ENCODE measurements around the gene KRTAP10-3.

Gene KRTAP10-3

DNA sequence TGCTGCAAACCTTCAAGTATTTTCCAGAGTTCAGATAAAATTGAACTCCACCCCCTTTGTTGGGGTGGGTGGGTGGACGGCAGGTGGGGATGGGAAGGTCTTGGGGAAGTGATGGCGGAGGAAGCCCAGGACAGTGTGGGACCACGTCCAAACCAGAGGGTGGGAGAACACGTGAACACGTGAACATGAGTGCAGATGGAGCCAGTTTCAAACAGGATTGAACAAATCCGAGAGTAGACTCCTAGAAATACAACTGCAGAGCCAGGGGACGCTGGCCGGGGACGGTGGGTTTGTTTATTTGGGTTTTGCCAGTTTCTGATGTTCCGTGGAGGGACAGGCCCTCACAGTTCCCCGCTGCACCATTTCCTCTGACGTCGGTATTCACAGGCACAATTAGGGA, 10.2 kb downstream of the KRTAP10-3 start:
- DNase-seq (ENCODE audit: low read depth), result no peak

DNA sequence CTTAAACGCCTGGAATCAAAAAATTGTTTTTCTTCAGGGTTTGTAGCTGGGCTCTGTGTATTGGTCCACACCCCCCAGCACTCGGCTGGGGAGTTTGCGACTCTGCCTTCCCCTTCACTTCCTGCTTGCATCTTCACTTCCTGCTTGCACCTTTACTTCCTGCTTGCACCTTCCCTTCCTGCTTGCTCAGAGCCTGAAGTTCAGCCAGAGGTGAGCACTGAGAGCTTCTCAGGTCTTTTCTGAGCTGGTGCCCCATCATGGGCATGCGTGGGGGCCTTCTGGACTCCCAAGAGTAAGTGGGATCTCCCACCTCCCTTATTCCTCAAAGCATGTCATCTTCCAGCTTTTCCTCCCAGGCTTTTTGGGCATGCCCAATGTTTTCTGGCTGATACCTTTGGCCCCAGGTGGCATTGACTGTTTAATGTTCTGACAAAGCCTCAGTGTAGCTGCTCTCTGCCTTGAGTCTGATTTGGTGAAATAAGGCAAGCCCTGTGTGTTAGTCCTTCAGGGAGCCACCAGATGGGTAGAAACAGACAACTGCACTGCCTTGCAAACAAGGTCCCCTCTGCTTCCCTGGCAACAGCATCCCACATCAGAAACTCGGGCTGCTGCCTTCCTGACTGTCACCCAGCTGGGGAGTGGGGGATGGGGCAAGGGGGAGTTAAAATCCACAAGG, 10.8 kb downstream of the KRTAP10-3 start:
- DNase-seq (ENCODE audit: low read depth), result no peak

DNA sequence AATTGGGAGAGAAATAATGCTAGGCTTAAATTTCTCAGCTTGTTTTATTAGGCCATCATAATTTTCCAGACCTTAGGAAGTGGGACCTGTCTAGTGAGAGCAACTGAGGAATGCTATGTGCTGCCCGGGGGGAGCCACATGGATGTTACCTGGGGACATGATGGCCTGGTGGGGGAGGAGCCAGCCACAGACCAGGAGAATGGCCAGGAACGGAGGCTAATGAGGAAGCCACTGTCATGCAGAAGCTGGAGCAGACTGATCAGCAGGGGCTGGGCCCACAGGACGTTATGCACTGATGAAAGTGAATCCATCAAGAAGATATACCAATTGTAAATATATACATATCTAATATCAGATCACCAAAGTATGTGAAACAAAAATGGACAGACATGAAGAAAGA, 14.0 kb downstream of the KRTAP10-3 start:
- no peak for DNase-seq (ENCODE audit: low read depth)

DNA sequence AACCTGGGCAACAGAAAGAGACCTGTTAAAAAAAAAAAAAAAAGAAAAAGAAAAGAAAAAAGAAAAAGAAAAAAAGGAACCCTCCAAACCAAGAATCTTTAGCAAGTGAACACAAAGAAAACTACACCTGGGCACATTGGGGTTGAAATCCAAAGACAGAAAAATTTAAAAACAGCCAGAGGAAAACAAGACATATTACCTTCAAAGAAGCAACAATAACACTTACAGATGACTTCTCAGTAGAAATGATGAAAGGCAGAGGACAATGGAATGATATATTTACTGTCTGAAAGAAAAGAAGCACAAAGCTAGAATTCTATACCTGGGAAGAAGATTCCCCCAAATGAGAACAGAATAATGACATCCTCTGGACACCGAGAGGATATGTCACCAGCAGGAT, 15.9 kb downstream of the KRTAP10-3 start:
- DNase-seq (ENCODE audit: low read depth), result no peak

DNA sequence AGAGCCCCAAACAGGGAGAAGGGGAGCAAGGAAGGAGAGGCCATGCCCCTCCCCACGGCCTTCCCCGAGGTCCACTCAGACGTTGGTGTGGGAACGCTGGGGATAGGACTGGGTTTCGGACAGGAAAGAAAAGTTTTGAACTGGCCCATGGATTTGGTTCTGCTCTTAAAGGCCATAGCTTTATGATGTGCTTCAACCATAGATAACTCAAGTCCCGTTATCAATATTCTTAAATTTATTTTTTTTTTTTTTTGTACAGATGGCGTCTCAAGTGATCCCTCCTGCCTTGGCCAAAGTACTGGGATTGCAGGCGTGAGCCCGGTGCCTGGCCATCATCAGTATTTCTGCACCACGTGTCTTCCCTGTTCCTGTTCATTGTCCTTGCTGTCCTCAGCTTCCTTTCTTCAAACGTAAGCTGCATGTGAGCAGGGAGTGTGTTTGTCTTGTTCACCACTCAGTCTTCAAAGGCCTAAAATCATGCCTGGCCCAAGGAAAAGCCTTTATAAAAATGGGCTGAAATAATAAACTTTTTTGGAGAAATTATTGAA, 17.8 kb downstream of the KRTAP10-3 start:
- no peak for DNase-seq (ENCODE audit: low read depth)

DNA sequence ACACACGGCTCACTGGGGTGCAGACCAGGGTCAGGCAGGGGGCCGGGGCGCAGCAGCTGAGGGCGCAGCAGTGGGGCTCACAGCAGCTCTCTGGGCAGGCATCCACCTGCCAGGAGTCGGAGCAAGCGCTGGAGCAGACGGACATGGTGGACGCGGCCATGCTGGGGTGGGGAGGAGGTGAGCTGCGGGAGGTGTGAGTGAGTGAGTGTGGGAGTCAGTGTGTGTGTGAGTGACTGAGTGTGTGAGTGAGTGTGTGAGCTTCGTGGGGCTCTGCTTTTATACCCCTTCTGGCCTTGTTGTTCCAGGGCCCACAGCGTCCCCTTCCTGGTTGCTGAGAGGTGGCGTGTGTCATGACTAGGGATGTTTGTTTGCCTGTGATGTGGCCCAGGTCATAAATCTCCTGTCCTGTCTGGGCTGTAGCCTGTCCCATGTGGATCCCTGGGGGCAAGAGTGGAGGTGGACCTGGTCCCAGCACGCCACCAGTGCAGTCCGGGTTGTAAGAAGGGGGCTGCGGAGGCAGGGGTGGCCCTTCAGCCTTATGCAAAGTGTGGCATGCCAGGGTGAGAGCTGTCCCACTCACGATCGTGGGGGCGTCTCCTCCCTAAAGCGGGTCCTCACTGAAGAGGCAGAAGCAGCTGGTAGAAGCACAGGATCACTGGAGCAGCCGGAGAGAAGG, 18.5 kb downstream of the KRTAP10-3 start, which contains the start of gene KRTAP10-1:
Gene KRTAP10-1, minus strand, starts transcription at position 205 of the 676 bp plus-strand sequence. Its CDS starts 45 bp downstream, at position 160.
- no peak for DNase-seq (ENCODE audit: low read depth)

DNA sequence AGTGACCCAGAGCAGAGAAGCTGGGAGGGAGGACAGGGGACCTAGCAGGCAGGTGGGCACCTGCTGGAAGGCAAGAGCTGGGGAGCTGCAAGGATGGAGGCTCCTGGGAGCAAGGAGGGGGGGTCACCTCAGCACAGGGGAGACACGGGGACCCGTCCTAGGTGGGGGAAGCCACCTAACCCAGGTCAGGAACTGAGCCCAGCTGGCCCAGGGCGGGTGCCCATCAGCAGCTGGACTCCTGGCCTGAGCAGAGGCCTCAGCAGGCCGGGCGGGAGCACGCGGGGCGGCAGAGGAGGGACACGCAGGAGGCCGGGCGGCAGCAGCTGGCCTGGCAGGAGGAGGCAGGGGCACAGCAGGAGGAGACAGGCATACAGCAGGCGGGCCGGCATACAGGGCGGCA, 19.5 kb downstream of the KRTAP10-3 start:
- DNase-seq (ENCODE audit: low read depth), result no peak

DNA sequence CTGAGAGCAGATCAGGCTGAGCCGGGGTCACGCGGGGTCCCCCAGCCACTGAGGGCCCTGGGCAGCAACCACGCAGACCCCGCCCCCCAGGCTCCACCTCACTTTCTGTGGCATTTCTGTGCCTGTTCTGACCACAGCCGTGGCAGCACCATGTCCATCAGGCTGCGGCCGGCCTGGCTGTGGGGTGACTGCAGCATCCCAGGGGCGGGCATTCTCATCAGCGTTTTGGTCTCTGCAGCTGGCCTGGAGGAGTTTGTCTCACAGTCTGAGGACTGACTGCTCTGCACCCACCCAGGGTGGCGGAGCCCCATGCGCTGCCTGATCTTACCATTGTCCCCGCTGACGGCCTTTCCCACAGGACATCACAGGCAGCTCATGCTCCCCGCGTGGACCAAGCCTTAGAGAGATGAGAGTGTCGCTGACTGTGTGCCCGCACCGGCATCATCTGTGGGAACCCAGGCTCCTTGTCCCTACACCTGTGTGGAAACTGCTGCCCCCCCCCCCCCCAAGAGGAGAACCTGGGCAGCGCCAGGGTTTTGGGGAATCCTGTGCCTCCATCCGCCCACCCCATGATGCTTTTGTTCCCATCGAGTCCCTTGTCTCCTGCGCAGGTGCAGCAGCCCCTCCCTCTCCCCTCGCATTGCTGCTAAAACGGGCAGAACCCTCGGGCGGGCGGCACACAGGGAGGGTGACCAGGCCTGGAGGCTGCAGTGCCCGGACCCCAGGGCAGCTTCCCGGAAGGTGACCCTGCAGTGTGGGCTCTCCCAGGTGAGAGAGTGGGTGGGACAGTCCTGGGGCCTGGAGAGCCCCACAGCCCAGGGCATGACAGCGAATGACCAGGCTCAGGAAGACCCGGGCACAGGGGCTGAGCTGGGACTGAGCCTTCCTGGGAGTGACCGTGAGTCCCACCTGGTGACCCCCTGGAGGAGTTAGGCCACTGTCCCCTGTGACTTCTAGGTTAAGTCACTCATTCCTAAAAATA, 20.4 kb downstream of the KRTAP10-3 start:
- no peak for DNase-seq (ENCODE audit: low read depth)

DNA sequence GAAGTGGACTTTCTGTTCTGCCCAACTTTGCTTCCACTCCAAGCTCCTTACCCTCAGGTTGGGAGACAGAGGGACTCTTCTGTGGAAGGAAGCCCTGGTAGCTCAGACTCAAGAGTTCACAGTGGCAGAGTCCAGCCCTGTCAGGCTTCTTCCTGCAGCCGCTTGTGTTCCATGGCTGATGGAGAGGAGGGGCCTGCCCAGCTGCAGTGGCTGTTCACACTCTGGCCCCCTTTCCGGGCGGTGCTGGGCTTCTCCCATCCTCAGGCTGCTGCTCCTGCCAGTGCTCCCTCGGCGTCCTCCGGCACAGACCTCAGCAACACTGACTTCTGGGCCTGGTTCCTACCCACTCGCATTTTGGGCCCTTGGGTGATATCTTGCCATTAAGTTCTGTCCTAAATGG, 22.6 kb downstream of the KRTAP10-3 start:
- DNase-seq (ENCODE audit: low read depth), result no peak

DNA sequence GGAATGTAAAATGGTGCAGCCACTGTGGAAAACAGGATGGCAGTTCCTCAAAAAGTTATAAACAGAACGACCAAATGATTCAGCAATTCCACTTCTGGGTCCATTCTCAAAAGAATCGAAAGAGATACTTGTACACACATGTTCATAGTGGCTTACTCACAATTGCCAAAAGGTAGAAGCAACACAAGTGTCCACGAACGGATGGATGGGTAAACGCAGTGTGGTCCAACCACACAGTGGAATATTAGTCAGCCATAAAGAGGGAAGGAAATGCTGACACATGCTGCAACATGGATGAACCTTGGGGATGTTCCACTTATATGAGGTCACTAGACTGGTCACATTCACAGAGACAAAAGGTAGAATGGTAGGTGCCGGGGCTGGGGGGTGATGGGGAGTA, 23.9 kb downstream of the KRTAP10-3 start:
- no peak for DNase-seq (ENCODE audit: low read depth)

DNA sequence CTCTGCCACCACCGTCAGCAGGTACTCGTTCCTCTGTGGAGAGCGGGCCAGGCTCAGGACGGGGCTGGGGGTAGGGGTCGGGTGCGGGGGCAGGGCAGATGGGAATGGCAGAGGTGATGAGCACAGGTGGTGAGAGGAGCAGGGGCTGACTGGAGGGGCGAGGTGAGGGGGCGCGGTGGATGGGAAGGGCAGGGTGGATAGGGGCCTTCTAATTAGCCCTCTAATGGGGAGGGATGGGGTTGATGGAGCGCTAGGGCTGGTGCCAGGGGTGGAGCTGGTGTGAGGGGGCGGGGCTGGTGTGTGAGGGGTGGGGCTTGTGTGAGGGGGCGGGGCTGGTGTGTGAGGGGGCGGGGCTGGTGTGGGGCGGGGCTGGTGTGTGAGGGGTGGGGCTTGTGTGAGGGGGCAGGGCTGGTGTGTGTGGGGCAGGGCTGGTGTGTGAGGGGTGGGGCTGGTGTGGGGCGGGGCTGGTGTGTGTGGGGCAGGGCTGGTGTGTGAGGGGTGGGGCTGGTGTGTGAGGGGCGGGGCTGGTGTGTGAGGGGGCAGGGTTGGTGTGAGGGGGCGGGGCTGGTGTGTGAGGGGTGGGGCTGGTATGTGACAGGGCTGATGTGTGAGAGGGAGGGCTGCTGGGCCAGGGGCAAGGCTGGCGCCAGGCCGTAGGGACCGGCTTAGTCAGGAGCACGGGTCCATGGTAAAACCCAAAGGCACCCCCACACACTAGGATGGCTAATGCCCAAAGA, 24.5 kb downstream of the KRTAP10-3 start:
- no peak for DNase-seq (ENCODE audit: low read depth)

DNA sequence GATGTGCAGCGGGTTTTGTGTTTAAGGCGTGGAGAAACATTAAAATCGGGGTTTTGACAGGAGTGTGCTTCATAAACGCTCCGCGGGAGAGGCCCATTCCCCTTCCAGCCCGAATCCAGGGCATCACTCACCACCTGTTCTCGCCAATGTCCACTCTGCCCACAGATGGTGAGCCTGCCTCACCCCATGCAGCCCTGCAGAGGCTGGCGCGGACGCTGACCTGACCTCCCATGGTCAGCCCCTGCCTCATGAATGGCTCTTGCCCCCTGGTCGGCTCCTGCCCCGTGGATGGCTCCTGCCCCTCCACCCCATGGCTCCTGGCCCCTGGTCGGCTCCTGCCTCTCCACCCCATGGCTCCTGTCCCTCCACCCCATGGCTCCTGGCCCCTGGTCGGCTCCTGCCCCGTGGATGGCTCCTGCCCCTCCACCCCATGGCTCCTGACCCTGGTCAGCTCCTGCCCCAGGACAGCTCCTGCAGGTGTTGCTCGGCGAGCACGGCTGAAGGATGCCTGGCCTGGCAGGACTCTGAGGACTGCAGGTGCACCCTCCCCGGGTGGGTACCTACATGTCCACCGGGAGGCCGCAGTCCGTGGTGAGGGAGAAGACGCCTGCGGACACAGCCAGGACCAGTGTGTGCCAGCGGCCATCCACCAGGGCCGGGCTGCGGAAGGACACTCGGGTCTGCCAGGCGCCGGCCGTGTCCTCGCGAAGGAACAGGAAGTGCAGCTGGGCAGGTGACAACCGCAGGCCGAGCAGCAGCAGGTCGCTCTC, 25.3 kb downstream of the KRTAP10-3 start:
- DNase-seq (ENCODE audit: low read depth), result no peak

DNA sequence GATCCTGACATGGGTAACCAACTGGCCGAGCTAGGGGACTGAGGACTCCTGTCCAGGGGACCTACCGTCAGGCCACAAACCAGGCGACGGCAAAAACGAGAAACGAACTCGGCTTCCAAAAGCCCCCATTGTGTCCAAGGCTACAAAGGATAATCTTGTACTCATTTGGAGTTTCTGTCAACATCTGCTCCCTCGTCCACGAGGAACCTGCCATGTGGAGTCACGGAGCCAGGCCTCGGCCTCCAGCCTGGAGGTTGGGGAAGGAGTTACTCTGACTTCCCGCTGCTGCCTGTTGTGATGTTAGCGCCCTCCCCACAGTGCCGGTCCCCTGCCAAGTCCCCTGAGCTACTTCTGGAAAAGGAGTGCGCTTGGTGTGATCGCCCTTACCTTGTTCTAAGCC, 25.9 kb downstream of the KRTAP10-3 start:
- DNase-seq (ENCODE audit: low read depth), result no peak

DNA sequence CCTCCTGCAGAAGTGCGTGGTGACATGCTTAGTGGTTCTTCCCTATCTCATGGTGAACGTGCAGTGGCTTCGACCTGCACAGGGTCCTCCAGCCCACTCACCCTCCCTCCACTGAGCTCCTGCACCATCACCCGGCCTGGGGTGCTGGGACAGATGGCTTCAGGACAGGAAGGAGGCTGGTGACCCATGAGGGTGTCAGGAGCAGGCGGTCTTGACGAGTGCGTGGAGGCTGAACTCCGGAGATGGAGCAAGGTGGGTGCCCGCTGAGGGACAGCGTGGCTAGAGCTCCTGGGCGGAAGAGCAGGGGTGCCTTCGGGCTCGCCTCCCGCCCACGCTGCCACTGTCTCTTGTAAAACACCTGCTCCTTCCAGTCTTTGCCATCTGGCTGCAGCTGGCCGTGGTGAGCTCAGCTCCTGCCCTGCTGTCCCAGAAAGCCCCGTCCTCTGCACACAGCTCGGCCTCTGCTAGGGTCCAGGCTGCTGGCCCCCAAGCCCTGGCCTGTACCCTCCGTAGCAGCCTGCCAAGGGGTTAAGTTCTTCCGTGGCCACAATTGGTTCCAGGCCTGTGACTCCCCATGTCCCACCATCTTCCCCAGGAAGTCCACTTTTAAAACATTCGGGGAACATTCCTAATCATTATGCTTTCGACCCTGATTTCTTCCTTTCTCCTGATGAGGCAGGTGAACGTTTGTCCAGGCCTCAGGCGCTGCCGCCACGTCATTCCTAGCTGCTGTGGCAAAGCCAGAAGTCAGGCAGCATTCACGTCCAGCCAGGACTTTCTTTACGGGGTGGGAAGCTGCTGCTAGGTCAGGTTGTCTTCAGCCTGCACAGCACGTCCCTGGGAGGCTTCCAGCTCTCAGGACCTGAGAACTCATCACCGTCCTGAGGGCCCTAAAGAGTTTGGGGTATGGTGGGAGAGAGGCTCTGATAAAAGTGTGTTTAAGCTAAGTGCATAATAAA, 26.7 kb downstream of the KRTAP10-3 start:
- DNase-seq (ENCODE audit: low read depth), result no peak

DNA sequence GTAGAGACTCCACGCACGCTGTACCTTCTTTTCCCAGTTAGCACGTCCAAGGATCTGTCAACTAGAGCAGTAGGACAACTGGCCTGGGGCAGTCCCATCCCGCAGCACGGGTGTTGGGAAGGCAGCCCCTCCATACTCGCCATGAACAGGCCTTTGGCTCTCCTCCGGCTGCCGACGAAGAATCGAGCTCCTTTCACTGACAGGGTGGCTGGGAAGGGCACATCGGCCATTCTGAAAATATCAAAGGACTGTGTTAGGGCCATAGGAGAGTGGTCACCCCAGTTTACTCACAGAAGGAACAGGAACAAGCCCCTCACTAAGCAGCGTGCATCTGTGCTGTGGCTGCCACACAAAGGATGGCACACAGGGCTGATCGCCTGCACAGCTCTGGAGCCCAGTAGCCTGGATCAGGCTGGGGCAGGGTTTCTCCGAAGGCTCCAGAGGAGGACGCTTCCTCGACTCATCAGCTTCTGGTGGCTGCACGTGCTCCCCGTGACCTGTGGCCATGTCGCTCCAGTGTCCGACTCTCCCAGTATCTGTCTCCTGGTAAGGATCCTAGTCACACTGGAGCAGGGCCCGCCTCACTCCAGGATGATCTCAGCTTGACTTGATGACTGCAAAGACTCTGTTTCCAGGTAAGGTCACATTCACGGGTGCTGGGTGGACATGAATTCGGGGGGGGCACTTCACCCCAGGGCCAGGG, 27.5 kb downstream of the KRTAP10-3 start:
- DNase-seq (ENCODE audit: low read depth), result no peak

DNA sequence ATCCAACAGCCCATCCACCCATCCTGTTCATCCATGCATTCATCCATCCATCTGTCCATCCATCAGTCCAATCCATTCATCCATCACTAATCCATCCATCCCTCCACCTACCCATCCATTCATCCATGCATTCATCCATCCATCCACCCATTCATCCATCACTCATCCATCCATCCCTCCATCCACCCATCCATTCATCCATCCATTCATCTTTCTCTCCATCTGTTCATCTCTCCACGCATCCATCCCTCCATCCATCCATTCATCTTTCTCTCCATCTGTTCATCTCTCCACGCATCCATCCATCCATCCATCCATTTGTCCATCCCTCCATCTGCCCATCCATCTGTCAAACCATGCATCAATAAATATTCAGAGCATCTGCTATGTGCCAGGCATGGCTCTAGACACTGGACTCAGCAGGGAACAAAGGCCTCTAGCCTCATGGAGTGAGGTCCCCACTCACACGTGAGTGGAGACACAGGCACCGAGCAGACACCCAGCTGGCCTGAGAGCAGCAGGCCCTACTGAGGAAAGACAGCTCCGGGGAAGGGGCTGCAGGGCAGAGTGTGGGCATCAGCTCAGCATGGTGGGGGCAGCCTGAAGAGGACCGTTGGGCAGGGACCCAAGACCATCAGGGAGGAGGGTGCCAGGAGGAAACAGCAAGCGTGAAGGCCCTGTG, 28.2 kb downstream of the KRTAP10-3 start:
- no peak for DNase-seq (ENCODE audit: low read depth)

DNA sequence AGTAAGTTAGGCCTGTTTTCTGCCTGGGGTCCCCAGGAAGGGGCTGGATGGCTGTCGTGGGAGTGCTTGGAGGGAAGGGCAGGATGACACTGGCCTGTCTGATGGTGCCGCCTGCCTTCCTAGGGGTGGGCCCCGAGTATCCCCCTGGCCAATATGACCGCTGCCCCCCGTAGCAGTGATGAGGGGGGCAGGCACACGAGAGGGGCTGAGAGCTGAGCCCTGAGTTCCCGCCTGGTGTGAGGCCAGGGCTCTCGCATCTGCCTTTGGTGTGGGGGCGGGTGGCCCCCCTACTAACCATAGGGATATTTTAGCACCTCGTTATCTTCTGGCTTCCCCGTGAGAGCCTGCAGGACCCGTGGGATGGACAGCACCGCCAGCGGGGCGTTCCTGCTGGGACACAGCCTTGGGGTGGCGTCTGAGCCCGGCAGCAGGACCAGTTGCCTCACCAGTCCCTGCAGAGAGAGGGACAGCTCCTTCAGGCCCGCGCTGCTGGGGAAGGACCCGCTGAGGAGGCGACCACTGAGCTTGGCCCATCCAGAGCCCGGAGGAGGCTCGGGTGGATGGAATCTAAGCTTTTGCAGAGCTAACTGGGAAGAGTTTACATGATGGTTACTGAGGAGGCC, 29.0 kb downstream of the KRTAP10-3 start:
- no peak for DNase-seq (ENCODE audit: low read depth)

DNA sequence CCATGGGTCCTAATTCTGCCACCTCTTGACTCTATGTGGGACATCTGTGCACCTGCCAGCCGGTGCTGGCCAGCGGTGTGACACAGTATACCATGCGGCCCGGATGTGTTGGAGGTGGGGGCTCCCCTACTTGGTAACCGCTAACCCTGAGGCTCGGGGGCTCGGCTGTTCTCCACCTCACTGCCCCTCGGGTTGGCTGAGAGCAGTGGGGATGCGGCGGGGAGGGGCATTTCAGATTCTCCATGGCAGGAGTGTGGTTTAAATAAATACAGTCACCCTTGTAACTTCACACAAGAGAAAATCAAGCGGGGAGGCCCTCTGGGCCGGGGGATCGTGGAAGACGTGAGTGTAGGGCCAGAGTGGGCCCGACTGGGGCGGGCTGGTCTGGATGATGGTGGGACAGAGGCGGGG, 29.6 kb downstream of the KRTAP10-3 start:
- no peak for DNase-seq (ENCODE audit: low read depth)

Data from fibroblast of gingiva (primary cell).